Aorta (tissue), 5 donors: ENCODE data around the gene UBE2F. TPM values are rescaled to one million over a fixed set of nuclear protein-coding genes. Genes with fewer than 3 reads are reported as not detected.
"Not testable (repeated sequence)": the region's sequence is repeated elsewhere in the genome, so short reads cannot be mapped to it uniquely, and the experiment has no call there.

Experiments used
- ATAC-seq: fragments of 200-7000 bp; cut with Tn5 transposase; one replicate; pipeline ENCODE4 v1.9.1; 2022; ENCODE audit warnings: moderate library complexity; ENCODE audit not compliant: low FRiP score
- DNase-seq, 2 donors: peaks; one replicate each; pipeline ENCODE4 v3.0.0-alpha.2; 2020
- H3K27ac ChIP-seq, 2 donors: one replicate each; pipeline ENCODE4 v1.5.1; 2013; ENCODE audit warnings: low read length in 2 of 2, mild to moderate bottlenecking in 2 of 2, moderate library complexity in 2 of 2, control low read depth in 1 of 2, inconsistent platforms in 1 of 2, low read depth in 1 of 2
- H3K27me3 ChIP-seq, 2 donors: one replicate each; pipeline ENCODE4 v1.6.1; 2013; ENCODE audit warnings: control low read depth in 1 of 2, low read length in 1 of 2, mild to moderate bottlenecking in 1 of 2, moderate library complexity in 1 of 2; ENCODE audit not compliant: insufficient read depth in 2 of 2, control insufficient read depth in 1 of 2
- H3K36me3 ChIP-seq, 2 donors: one replicate each; pipeline ENCODE4 v1.6.1; 2013; ENCODE audit warnings: control low read depth in 1 of 2, low read length in 1 of 2, mild to moderate bottlenecking in 1 of 2; ENCODE audit not compliant: insufficient read depth in 2 of 2, control insufficient read depth in 1 of 2
- H3K4me1 ChIP-seq, 2 donors: one replicate each; pipeline ENCODE4 v1.6.1; 2013; ENCODE audit warnings: low read length in 2 of 2, control low read depth in 1 of 2, mild to moderate bottlenecking in 1 of 2, moderate library complexity in 1 of 2; ENCODE audit not compliant: insufficient read depth in 2 of 2, control insufficient read depth in 1 of 2
- H3K4me3 ChIP-seq, 2 donors: one replicate each; pipeline ENCODE4 v1.5.1; 2013; ENCODE audit warnings: low read length in 2 of 2, control low read depth in 1 of 2, mild to moderate bottlenecking in 1 of 2
- H3K9me3 ChIP-seq: one replicate; pipeline ENCODE4 v1.6.1; 2013; ENCODE audit warnings: mild to moderate bottlenecking, low read length; ENCODE audit not compliant: control insufficient read depth
- WGBS, 2 donors: extraction: QIAGEN DNeasy Blood & Tissue Kit; methylation state at CpG; one replicate each; pipeline ENCODE4 v1.1.7; 2013; 5-methylcytosine and 5-hydroxymethylcytosine counted together
- intact Hi-C, 2 donors: fragments of 100-400 bp; cut with DNase I; formaldehyde crosslinking; loops; one replicate each; pipeline versions ENCODE4 v1.14.2 to v1.15.0; 2022
- polyA plus RNA-seq, 2 donors: library from polyadenylated mRNA; stranded (reverse); fragments of 200-250 nt; gene quantifications; one replicate each; pipeline ENCODE4 v1.2.3, GENCODE V29; 2013
- total RNA-seq, 2 donors: library from RNA; stranded (reverse); fragmentation: NEBNext Ultra II Directional; extraction: Animal tissue kit (Norgen Biotek cat#: 25700); gene quantifications; one replicate each; pipeline ENCODE4 v1.2.1, GENCODE V29; 2021
- donor health status: healthy with polysubstance abuse.
- donor health status: Bipolar disorder and iron deficiency.
- donor health status: DM: no; HTN: no; CAD: no.
- donor health status: DM: no; HTN: no; CAD: no.
- donor health status: DM: yes; HTN: yes; CAD: no.

The UBE2F gene
- total and polyA plus RNA-seq, 4 donors = 40.0 to 53.3 (median 43.6) TPM

- Histone ChIP-seq H3K4me3 (peak overlapping the region in 1 of 2 donors; percentile 27), H3K27me3 (no peaks in the 10 kb centered on the region), H3K36me3 (no peaks in the 10 kb centered on the region), H3K4me1 (no peaks in the 10 kb centered on the region), H3K9me3 (no peaks in the 10 kb centered on the region), H3K27ac (no peak overlapping the region)
- 8% methylated on average over 51 to 64 of the region's 64 CpGs for WGBS, 2 donors
- DNase-seq (peak in 1 of 2 donors; percentile 76), ATAC-seq (peak; percentile 51)
- intact Hi-C loops = no loop called here
Observed at GRCh38 chr2:237955640-237956401, 11.0 kb upstream of the UBE2F start.

GRCh38 chr2:237956402-237956736 is 10.4 kb upstream of the UBE2F start:
- 13 to 14% methylated on average over 20 to 23 of the region's 23 CpGs for WGBS, 2 donors
- DNase-seq (no peak), ATAC-seq (no peak)
- H3K4me3 ChIP-seq = peak overlapping the region in 1 of 2 donors; percentile 27
- intact Hi-C loops = no loop called here
- no peak overlapping the region for H3K27ac ChIP-seq
- H3K27me3 ChIP-seq = no peaks in the 10 kb centered on the region
- H3K9me3 ChIP-seq = no peaks in the 10 kb centered on the region
- H3K4me1 ChIP-seq = no peaks in the 10 kb centered on the region
- H3K36me3 ChIP-seq = no peaks in the 10 kb centered on the region

- Histone ChIP-seq H3K27me3 (no peaks in the 10 kb centered on the region), H3K27ac (no peak overlapping the region), H3K4me1 (no peaks in the 10 kb centered on the region), H3K36me3 (no peaks in the 10 kb centered on the region), H3K9me3 (peaks cover 2% of the 10 kb centered on the region), H3K4me3 (no peak overlapping the region)
- 86 to 89% methylated on average over 5 of the region's 5 CpGs for WGBS, 2 donors
- intact Hi-C loops = no loop called here
- peak in 1 of 2 donors; percentile 9 for DNase-seq
- no peak for ATAC-seq
Observed at GRCh38 chr2:237961637-237962036, 5.2 kb upstream of the UBE2F start.

GRCh38 chr2:237962432-237963084 is 4.3 kb upstream of the UBE2F start:
- no peaks in the 10 kb centered on the region for H3K36me3 ChIP-seq
- WGBS, 2 donors = 80 to 81% methylated on average over 5 of the region's 5 CpGs
- H3K27me3 ChIP-seq = no peaks in the 10 kb centered on the region
- no peaks in the 10 kb centered on the region for H3K4me1 ChIP-seq
- intact Hi-C loops = no loop called here
- H3K9me3 ChIP-seq = peaks cover 2% of the 10 kb centered on the region
- H3K27ac ChIP-seq = no peak overlapping the region
- H3K4me3 ChIP-seq = no peak overlapping the region
- peak in 1 of 2 donors; percentile 8 for DNase-seq
- ATAC-seq = no peak

GRCh38 chr2:237963490-237963991 is 3.3 kb upstream of the UBE2F start:
- intact Hi-C loops, ATAC-seq, H3K27ac ChIP-seq, H3K36me3 ChIP-seq, H3K27me3 ChIP-seq, DNase-seq, H3K9me3 ChIP-seq, H3K4me1 ChIP-seq, H3K4me3 ChIP-seq: not testable (repeated sequence)
- WGBS, 2 donors = 82 to 86% methylated on average over 7 of the region's 7 CpGs

- H3K9me3 ChIP-seq = peaks cover 2% of the 10 kb centered on the region
- 87 to 92% methylated on average over 7 of the region's 7 CpGs for WGBS, 2 donors
- no peaks in the 10 kb centered on the region for H3K27me3 ChIP-seq
- H3K4me1 ChIP-seq = peaks cover 0 to 2% of the 10 kb centered on the region in 2 donors
- no peak overlapping the region for H3K4me3 ChIP-seq
- H3K36me3 ChIP-seq = no peaks in the 10 kb centered on the region
- intact Hi-C loops = no loop called here
- no peak overlapping the region for H3K27ac ChIP-seq
- ATAC-seq (no peak), DNase-seq (no peak)
Observed at GRCh38 chr2:237964194-237964577, 2.6 kb upstream of the UBE2F start.

- H3K27me3 ChIP-seq = no peaks in the 10 kb centered on the region
- no peak for ATAC-seq
- H3K9me3 ChIP-seq = peaks cover 2% of the 10 kb centered on the region
- no peaks in the 10 kb centered on the region for H3K36me3 ChIP-seq
- H3K4me3 ChIP-seq = no peak overlapping the region
- intact Hi-C loops = loop anchor here (5.0 kb wide), 2 partner anchors 32 to 98 kb away; partner anchors contain the start of gene SCLY (in 2 of the 2)
- DNase-seq = peak in 1 of 2 donors; percentile 52
- WGBS, 2 donors = 76 to 89% methylated on average over 11 of the region's 11 CpGs
- no peak overlapping the region for H3K27ac ChIP-seq
- H3K4me1 ChIP-seq = peaks cover 0 to 2% of the 10 kb centered on the region in 2 donors
Observed at GRCh38 chr2:237964578-237965404, 2.0 kb upstream of the UBE2F start.

GRCh38 chr2:237965844-237966243 is 970 bp upstream of the UBE2F start:
- H3K4me1 ChIP-seq, H3K27me3 ChIP-seq, H3K4me3 ChIP-seq, H3K27ac ChIP-seq, H3K9me3 ChIP-seq, H3K36me3 ChIP-seq, ATAC-seq: not testable (repeated sequence)
- peak in 1 of 2 donors; percentile 55 for DNase-seq
- intact Hi-C loops = loop anchor here (2.0 to 5.0 kb wide), 3 partner anchors 34 to 107 kb away; partner anchors contain the start of genes SCLY (in 2 of the 2) and RAMP1 (in 1 of the 2)
- 76 to 83% methylated on average over 13 of the region's 13 CpGs for WGBS, 2 donors
